ENCODE data around the gene GPR141.

Gene GPR141

GRCh38 chr7:37669818-37670217, 13.7 kb upstream of the GPR141 start:
- H3K4me3 ChIP-seq (ENCODE audit: low read depth, low read length), result no peak overlapping the region
- DNase-seq (ENCODE audit: low read depth), result no peak
- TF ChIP-seq, protein P1, sequence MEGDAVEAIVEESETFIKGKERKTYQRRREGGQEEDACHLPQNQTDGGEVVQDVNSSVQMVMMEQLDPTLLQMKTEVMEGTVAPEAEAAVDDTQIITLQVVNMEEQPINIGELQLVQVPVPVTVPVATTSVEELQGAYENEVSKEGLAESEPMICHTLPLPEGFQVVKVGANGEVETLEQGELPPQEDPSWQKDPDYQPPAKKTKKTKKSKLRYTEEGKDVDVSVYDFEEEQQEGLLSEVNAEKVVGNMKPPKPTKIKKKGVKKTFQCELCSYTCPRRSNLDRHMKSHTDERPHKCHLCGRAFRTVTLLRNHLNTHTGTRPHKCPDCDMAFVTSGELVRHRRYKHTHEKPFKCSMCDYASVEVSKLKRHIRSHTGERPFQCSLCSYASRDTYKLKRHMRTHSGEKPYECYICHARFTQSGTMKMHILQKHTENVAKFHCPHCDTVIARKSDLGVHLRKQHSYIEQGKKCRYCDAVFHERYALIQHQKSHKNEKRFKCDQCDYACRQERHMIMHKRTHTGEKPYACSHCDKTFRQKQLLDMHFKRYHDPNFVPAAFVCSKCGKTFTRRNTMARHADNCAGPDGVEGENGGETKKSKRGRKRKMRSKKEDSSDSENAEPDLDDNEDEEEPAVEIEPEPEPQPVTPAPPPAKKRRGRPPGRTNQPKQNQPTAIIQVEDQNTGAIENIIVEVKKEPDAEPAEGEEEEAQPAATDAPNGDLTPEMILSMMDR (IDR thresholded peaks at IDR 0.05; ENCODE audit: control insufficient read depth, extremely low read depth, insufficient read depth), result no peak

- TF ChIP-seq, protein P1 (IDR thresholded peaks at IDR 0.05; ENCODE audit: control insufficient read depth, extremely low read depth, insufficient read depth), result no peak
- no peak overlapping the region for H3K4me3 ChIP-seq (ENCODE audit: low read depth, low read length)
- no peak for DNase-seq (ENCODE audit: low read depth)
Measured at GRCh38 chr7:37670436-37670835, 13.1 kb upstream of the GPR141 start.

- peak; percentile 10 for DNase-seq (ENCODE audit: low read depth)
- no peak overlapping the region for H3K4me3 ChIP-seq (ENCODE audit: low read depth, low read length)
- TF ChIP-seq, protein P1 (IDR thresholded peaks at IDR 0.05; ENCODE audit: control insufficient read depth, extremely low read depth, insufficient read depth), result no peak
Measured at GRCh38 chr7:37671876-37672275, 11.7 kb upstream of the GPR141 start.

GRCh38 chr7:37672926-37673325, 10.6 kb upstream of the GPR141 start:
- TF ChIP-seq, protein P1 (IDR thresholded peaks at IDR 0.05; ENCODE audit: control insufficient read depth, extremely low read depth, insufficient read depth), result no peak

DNA sequence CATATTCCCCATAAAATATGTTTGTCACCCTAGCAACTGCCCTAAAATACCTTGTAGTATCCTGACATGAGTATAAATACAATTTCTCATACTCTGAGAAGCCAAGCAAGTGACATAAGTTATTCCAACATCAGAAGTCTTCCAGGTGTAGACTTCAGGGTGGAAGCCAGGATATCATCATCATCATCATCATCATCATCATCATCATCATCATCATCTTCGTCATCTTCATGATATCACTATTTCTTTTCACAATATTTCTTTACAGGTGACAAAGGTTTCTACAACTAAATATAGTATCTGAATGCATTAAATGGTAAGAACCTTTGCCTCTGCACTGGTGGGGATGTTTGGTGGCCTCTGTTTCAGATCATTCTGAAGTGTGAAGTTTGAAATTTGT, 10.0 kb upstream of the GPR141 start:
- TF ChIP-seq, protein P1 (IDR thresholded peaks at IDR 0.05; ENCODE audit: control insufficient read depth, extremely low read depth, insufficient read depth), result no peak
- no peak for DNase-seq (ENCODE audit: low read depth)
- H3K4me3 ChIP-seq (ENCODE audit: low read depth, low read length), result no peak overlapping the region

More at GRCh38 chr7:37672926-37673325, 10.6 kb upstream of the GPR141 start:
- H3K4me3 ChIP-seq (ENCODE audit: low read depth, low read length), result no peak overlapping the region
- no peak for DNase-seq (ENCODE audit: low read depth)

DNA sequence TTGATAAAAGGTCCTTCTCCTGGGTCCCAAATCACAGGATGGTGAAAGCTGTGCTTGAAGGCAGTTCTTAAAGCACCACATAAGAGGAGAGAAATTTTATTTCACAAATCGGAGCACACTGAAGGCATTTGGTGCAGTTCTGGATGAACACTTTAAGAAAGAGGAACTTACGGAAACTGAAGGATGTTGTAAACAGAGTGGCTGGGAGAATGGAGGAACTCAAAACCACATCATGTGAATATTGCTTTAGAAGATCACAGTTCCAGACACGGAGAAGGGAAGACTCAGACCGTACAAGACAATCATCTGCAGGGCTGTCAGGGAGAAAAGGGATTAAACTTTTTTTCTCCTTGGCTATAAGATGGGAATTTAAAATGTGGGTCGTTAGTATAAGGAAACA, 9.0 kb upstream of the GPR141 start:
- TF ChIP-seq, protein P1 (IDR thresholded peaks at IDR 0.05; ENCODE audit: control insufficient read depth, extremely low read depth, insufficient read depth), result no peak
- no peak for DNase-seq (ENCODE audit: low read depth)

DNA sequence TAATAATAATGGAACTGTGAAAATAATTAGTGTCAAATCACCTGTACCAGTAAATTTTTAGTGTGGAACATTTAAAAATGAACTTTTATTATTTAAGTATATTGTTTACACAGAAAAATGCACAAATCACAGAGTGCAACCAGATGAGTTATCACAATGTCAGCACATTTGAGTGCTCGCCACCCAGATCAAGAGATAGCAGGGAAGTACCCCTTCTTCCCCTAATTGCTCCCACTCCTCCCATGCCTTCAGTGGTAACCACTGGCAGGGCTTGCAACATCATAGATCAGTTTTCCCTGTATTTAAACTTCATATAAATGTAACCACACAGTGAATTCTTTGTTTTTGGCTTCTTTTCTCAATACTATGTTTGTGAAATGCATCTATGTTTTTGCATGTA, 7.8 kb upstream of the GPR141 start:
- no peak overlapping the region for H3K4me3 ChIP-seq (ENCODE audit: low read depth, low read length)
- DNase-seq (ENCODE audit: low read depth), result no peak
- TF ChIP-seq, protein P1 (IDR thresholded peaks at IDR 0.05; ENCODE audit: control insufficient read depth, extremely low read depth, insufficient read depth), result no peak

More for the DNA sequence above, 9.0 kb upstream of the GPR141 start:
- no peak overlapping the region for H3K4me3 ChIP-seq (ENCODE audit: low read depth, low read length)
